ENCODE measurements around the gene COG5. TPM values are rescaled to one million over a fixed set of nuclear protein-coding genes. Genes with fewer than 3 reads are reported as not detected.
"Not testable (repeated sequence)": the region's sequence is repeated elsewhere in the genome, so short reads cannot be mapped to it uniquely, and the experiment has no call there.

The COG5 gene
- total and polyA plus RNA-seq, 10 donors, result 3.6 to 86.6 (median 48.7) TPM

DNA sequence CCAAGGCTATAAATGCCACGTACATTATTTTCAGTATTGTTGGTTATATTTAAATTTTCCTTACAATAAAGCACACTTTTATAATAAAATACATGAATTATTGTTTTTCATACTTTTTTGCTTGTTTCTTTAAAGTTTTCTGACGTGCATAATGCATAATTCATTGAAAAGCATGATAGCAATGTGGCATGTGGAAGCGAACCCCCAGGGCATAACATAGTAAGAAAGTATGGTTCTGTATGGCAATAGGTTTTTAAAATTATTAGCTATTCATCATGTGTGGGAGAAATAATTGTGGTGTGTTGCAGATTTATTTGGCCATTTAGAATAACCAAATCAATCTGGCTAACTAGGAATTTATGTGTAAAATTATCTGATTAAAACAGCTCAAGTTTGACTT is 402.3 kb downstream of the COG5 start:
- no peak for DNase-seq
- H3K4me1 ChIP-seq, result no peaks in the 10 kb centered on the region
- H3K4me3 ChIP-seq, result no peak overlapping the region
- no peaks in the 10 kb centered on the region for H3K36me3 ChIP-seq
- no peaks in the 10 kb centered on the region for H3K9me3 ChIP-seq
- intact Hi-C loops (cut with DNase I; ENCODE audit: low total_unique reads), result no loop called here
- H3K27ac ChIP-seq, result no peak overlapping the region
- WGBS, 5 donors, result 87 to 96% (median 90%) methylated on average over 3 of the region's 3 CpGs
- H3K27me3 ChIP-seq (replicated peaks in 1 of 7), result no peaks in the 10 kb centered on the region
- TF ChIP-seq CTCF (IDR thresholded peaks at IDR 0.05 in 8 of 11, conservative IDR thresholded peaks at IDR 0.05 in 3 of 11) (no peak), POLR2AphosphoS5 (IDR thresholded peaks at IDR 0.05) (no peak), POLR2A (IDR thresholded peaks at IDR 0.05) (no peak)

DNA sequence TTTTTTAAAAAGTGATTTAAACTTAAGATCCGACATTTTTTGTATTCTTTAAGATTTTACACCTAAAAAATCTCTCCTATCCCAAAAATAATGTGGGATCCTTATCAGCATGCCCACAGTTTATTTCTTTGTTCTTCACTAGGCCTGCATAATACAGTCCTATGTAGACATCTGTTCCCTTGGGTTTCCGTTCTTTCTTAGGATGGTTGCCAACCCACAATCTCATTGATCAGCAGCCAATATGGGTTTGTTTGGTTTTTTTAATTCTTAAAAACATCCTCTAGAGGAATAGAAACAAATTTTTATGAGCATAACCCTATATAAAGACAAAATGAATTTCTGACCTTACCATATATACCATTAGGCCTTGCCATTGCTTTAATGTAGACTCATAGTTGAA is 403.3 kb downstream of the COG5 start:
- Histone ChIP-seq H3K27me3 (replicated peaks in 1 of 7) (no peaks in the 10 kb centered on the region), H3K27ac (no peak overlapping the region), H3K4me3 (no peak overlapping the region), H3K9me3 (no peaks in the 10 kb centered on the region), H3K4me1 (no peaks in the 10 kb centered on the region), H3K36me3 (no peaks in the 10 kb centered on the region)
- intact Hi-C loops (cut with DNase I; ENCODE audit: low total_unique reads), result no loop called here
- DNase-seq, result no peak
- WGBS, 5 donors, result 77 to 94% (median 87%) methylated on average over 2 of the region's 2 CpGs
- no peak for TF ChIP-seq POLR2A (IDR thresholded peaks at IDR 0.05)
- no peak for TF ChIP-seq CTCF (IDR thresholded peaks at IDR 0.05 in 8 of 11, conservative IDR thresholded peaks at IDR 0.05 in 3 of 11)
- TF ChIP-seq POLR2AphosphoS5 (IDR thresholded peaks at IDR 0.05), result no peak

DNA sequence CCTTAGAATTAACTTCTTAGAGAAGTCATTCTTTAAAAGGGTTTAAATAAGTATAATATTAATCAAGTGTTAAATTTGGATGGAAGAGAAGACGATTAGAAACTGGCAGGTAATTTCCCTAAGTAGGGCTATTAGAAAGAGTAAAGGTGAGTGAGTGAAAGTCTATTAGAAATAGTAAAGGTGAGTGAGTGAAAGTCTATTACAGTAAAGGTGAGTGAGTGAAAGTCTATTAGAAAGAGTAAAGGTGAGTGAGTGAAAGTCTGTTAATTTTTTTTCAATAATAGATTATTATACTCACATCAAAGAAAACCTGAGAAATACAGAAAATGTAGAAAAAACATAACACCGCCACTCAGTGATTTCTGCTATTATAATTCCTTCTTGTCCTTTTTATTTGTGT is 405.7 kb downstream of the COG5 start:
- H3K27ac ChIP-seq, result no peak overlapping the region
- no peak for TF ChIP-seq CTCF (IDR thresholded peaks at IDR 0.05 in 8 of 11, conservative IDR thresholded peaks at IDR 0.05 in 3 of 11)
- no peak for TF ChIP-seq POLR2AphosphoS5 (IDR thresholded peaks at IDR 0.05)
- no peak for TF ChIP-seq POLR2A (IDR thresholded peaks at IDR 0.05)
- no peaks in the 10 kb centered on the region for H3K4me1 ChIP-seq
- H3K9me3 ChIP-seq, result no peaks in the 10 kb centered on the region
- H3K36me3 ChIP-seq, result no peaks in the 10 kb centered on the region
- 85 to 93% (median 92%) methylated on average over 2 of the region's 2 CpGs for WGBS, 5 donors
- no peak overlapping the region for H3K4me3 ChIP-seq
- intact Hi-C loops (cut with DNase I; ENCODE audit: low total_unique reads), result loop anchor here (10.0 kb wide), 1 partner anchor 283 kb away; no protein-coding TSS in a partner anchor
- no peaks in the 10 kb centered on the region for H3K27me3 ChIP-seq (replicated peaks in 1 of 7)
- DNase-seq, result no peak

DNA sequence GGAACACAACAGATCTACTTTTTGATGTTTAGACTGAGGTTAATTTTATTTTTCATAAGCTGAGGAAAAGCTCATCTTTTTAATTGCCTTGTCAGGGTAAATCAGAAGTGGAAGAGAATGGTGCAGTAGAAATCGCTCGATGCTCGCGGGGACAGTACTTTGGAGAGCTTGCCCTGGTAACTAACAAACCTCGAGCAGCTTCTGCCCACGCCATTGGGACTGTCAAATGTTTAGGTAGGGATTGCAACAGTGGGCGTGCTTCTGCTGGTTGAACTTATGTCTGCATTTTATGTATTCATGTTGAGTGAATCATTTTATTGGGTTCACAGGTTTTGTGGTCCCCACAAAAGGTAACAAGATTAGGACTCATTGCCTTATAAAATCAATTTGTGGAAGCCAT is 406.6 kb downstream of the COG5 start:
- Histone ChIP-seq H3K9me3 (no peaks in the 10 kb centered on the region), H3K27ac (no peak overlapping the region), H3K4me3 (no peak overlapping the region), H3K27me3 (replicated peaks in 1 of 7) (no peaks in the 10 kb centered on the region), H3K36me3 (no peaks in the 10 kb centered on the region), H3K4me1 (no peaks in the 10 kb centered on the region)
- 91 to 97% (median 92%) methylated on average over 7 of the region's 7 CpGs for WGBS, 5 donors
- intact Hi-C loops (cut with DNase I; ENCODE audit: low total_unique reads), result loop anchor here (10.0 kb wide), 1 partner anchor 282 kb away; no protein-coding TSS in a partner anchor
- TF ChIP-seq POLR2A (IDR thresholded peaks at IDR 0.05), result no peak
- TF ChIP-seq POLR2AphosphoS5 (IDR thresholded peaks at IDR 0.05), result no peak
- no peak for TF ChIP-seq CTCF (IDR thresholded peaks at IDR 0.05 in 8 of 11, conservative IDR thresholded peaks at IDR 0.05 in 3 of 11)
- DNase-seq, result no peak

GRCh38 chr7:107155726-107156125 is 408.0 kb downstream of the COG5 start:
- intact Hi-C loops (cut with DNase I; ENCODE audit: low total_unique reads), result loop anchor here (10.0 kb wide), 1 partner anchor 281 kb away; no protein-coding TSS in a partner anchor
- H3K4me1 ChIP-seq; H3K27ac ChIP-seq; H3K4me3 ChIP-seq; H3K36me3 ChIP-seq; H3K27me3 ChIP-seq (replicated peaks in 1 of 7); H3K9me3 ChIP-seq; DNase-seq: not testable (repeated sequence)
- WGBS, 5 donors, result 86 to 97% (median 93%) methylated on average over 3 of the region's 3 CpGs
